Activated CD8-positive, alpha-beta T cell treated with anti-CD3 and anti-CD28 coated beads, Interleukin-2, amount 10 ng/mL, durations not matched to agents 7 days and 5 days (primary cell): Measurements from ENCODE around the gene FZD10. TPM values are rescaled to one million over a fixed set of nuclear protein-coding genes. Genes with fewer than 3 reads are reported as not detected.

ENCODE experiments used
- ATAC-seq: fragments of 150-1000 bp; cut with Tn5 transposase; one replicate; pipeline ENCODE4 v1.10.0; 2021; ENCODE audit warnings: moderate library complexity
- CTCF ChIA-PET: fragments of 350-600 bp; sonication (Branson Sonifier 250); formaldehyde crosslinking; loops from one replicate; lab custom pipeline; 2021; ENCODE audit warnings: antibody characterized with exemption; lab: Charles Lee
- POLR2A ChIA-PET: fragments of 350-600 bp; sonication (Branson Sonifier 250); formaldehyde crosslinking; loops from one replicate; lab custom pipeline; 2021; ENCODE audit warnings: antibody characterized with exemption; lab: Charles Lee
- DNase-seq: peaks from one replicate; pipeline ENCODE4 v3.0.0-alpha.2; 2020
- H3K27ac Mint-ChIP-seq: one replicate; pipeline ENCODE4 v1.8.0; 2021; ENCODE audit warnings: mild to moderate bottlenecking, mixed read lengths
- H3K27me3 Mint-ChIP-seq: one replicate; pipeline ENCODE4 v1.8.0; 2021; ENCODE audit warnings: low read depth, mixed read lengths
- H3K36me3 Mint-ChIP-seq: one replicate; pipeline ENCODE4 v1.8.0; 2021; ENCODE audit warnings: low read depth, mixed read lengths
- H3K4me1 Mint-ChIP-seq: one replicate; pipeline ENCODE4 v1.8.0; 2021; ENCODE audit warnings: low read depth, mixed read lengths
- H3K4me3 Mint-ChIP-seq: one replicate; pipeline ENCODE4 v1.8.0; 2021; ENCODE audit warnings: mild to moderate bottlenecking, mixed read lengths
- H3K9me3 Mint-ChIP-seq: one replicate; pipeline ENCODE4 v1.8.0; 2022; ENCODE audit warnings: mixed read lengths; ENCODE audit not compliant: insufficient read depth
- total RNA-seq, 2 experiments: library from RNA; stranded (reverse); gene quantifications; one replicate each; pipeline ENCODE4 v1.2.3, GENCODE V29; 2021

FZD10 gene
- total RNA-seq, 2 experiments from 2014 or later, result not detected

GRCh38 chr12:130146176-130146931 is 15.9 kb upstream of the FZD10 start:
- H3K4me1 Mint-ChIP-seq, result no peaks in the 10 kb centered on the region
- POLR2A ChIA-PET, result no interaction called here

GRCh38 chr12:130147875-130148596 is 14.2 kb upstream of the FZD10 start:
- CTCF ChIA-PET, result no interaction called here
- H3K9me3 Mint-ChIP-seq, result no peaks in the 10 kb centered on the region

More at GRCh38 chr12:130146176-130146931, 15.9 kb upstream of the FZD10 start:
- Mint-ChIP-seq H3K27me3 (no peaks in the 10 kb centered on the region), H3K36me3 (no peaks in the 10 kb centered on the region), H3K9me3 (no peaks in the 10 kb centered on the region), H3K27ac (no peak overlapping the region), H3K4me3 (no peak overlapping the region)
- CTCF ChIA-PET, result no interaction called here
- DNase-seq (no peak), ATAC-seq (no peak)

GRCh38 chr12:130151846-130152245 is 10.4 kb upstream of the FZD10 start:
- H3K4me1 Mint-ChIP-seq, result no peaks in the 10 kb centered on the region
- CTCF ChIA-PET, result no interaction called here
- no peak overlapping the region for H3K4me3 Mint-ChIP-seq
- POLR2A ChIA-PET, result no interaction called here
- DNase-seq, result no peak
- H3K36me3 Mint-ChIP-seq, result no peaks in the 10 kb centered on the region
- no peak for ATAC-seq
- H3K27me3 Mint-ChIP-seq, result peaks cover 3% of the 10 kb centered on the region
- H3K27ac Mint-ChIP-seq, result no peak overlapping the region
- no peaks in the 10 kb centered on the region for H3K9me3 Mint-ChIP-seq

More at GRCh38 chr12:130147875-130148596, 14.2 kb upstream of the FZD10 start:
- H3K4me3 Mint-ChIP-seq, result no peak overlapping the region
- H3K27ac Mint-ChIP-seq, result no peak overlapping the region
- no peaks in the 10 kb centered on the region for H3K36me3 Mint-ChIP-seq
- ATAC-seq (no peak), DNase-seq (no peak)
- POLR2A ChIA-PET, result no interaction called here
- no peaks in the 10 kb centered on the region for H3K27me3 Mint-ChIP-seq
- no peaks in the 10 kb centered on the region for H3K4me1 Mint-ChIP-seq

GRCh38 chr12:130152386-130152785 is 9.9 kb upstream of the FZD10 start:
- peaks cover 3% of the 10 kb centered on the region for H3K27me3 Mint-ChIP-seq
- H3K4me3 Mint-ChIP-seq, result no peak overlapping the region
- POLR2A ChIA-PET, result no interaction called here
- CTCF ChIA-PET, result no interaction called here
- H3K27ac Mint-ChIP-seq, result no peak overlapping the region
- no peaks in the 10 kb centered on the region for H3K9me3 Mint-ChIP-seq
- no peaks in the 10 kb centered on the region for H3K4me1 Mint-ChIP-seq
- no peaks in the 10 kb centered on the region for H3K36me3 Mint-ChIP-seq
- DNase-seq (no peak), ATAC-seq (no peak)

- H3K27me3 Mint-ChIP-seq, result peaks cover 3% of the 10 kb centered on the region
- no peaks in the 10 kb centered on the region for H3K4me1 Mint-ChIP-seq
- no peaks in the 10 kb centered on the region for H3K9me3 Mint-ChIP-seq
- ChIA-PET CTCF (no interaction called here), POLR2A (no interaction called here)
- H3K36me3 Mint-ChIP-seq, result no peaks in the 10 kb centered on the region
- no peak overlapping the region for H3K4me3 Mint-ChIP-seq
- no peak overlapping the region for H3K27ac Mint-ChIP-seq
- ATAC-seq (no peak), DNase-seq (no peak)
Measured at GRCh38 chr12:130153803-130154202, 8.5 kb upstream of the FZD10 start.

- Mint-ChIP-seq H3K4me1 (no peaks in the 10 kb centered on the region), H3K4me3 (no peak overlapping the region), H3K27me3 (peaks cover 3% of the 10 kb centered on the region), H3K27ac (no peak overlapping the region), H3K36me3 (no peaks in the 10 kb centered on the region), H3K9me3 (no peaks in the 10 kb centered on the region)
- DNase-seq (no peak), ATAC-seq (no peak)
- ChIA-PET CTCF (no interaction called here), POLR2A (no interaction called here)
Measured at GRCh38 chr12:130154276-130155070, 7.8 kb upstream of the FZD10 start.

- no peaks in the 10 kb centered on the region for H3K4me1 Mint-ChIP-seq
- POLR2A ChIA-PET, result no interaction called here
- H3K36me3 Mint-ChIP-seq, result no peaks in the 10 kb centered on the region
- no peak overlapping the region for H3K27ac Mint-ChIP-seq
- H3K9me3 Mint-ChIP-seq, result no peaks in the 10 kb centered on the region
- no peak for ATAC-seq
- no peak overlapping the region for H3K4me3 Mint-ChIP-seq
- no peak for DNase-seq
- H3K27me3 Mint-ChIP-seq, result peaks cover 3% of the 10 kb centered on the region
- CTCF ChIA-PET, result no interaction called here
Measured at GRCh38 chr12:130155416-130156073, 6.7 kb upstream of the FZD10 start.

GRCh38 chr12:130156652-130157275 is 5.5 kb upstream of the FZD10 start:
- Mint-ChIP-seq H3K9me3 (no peaks in the 10 kb centered on the region), H3K27me3 (peaks cover 3% of the 10 kb centered on the region), H3K4me3 (no peak overlapping the region), H3K4me1 (no peaks in the 10 kb centered on the region), H3K27ac (no peak overlapping the region), H3K36me3 (no peaks in the 10 kb centered on the region)
- no peak for ATAC-seq
- ChIA-PET CTCF (interaction anchor here (0.6 kb wide), 1 partner anchor 226 kb away, joined by 3 read pairs; no protein-coding TSS in a partner anchor), POLR2A (no interaction called here)
- no peak for DNase-seq

GRCh38 chr12:130157998-130158753 is 4.1 kb upstream of the FZD10 start:
- H3K36me3 Mint-ChIP-seq, result no peaks in the 10 kb centered on the region
- CTCF ChIA-PET, result no interaction called here
- no peaks in the 10 kb centered on the region for H3K9me3 Mint-ChIP-seq
- DNase-seq, result no peak
- H3K4me1 Mint-ChIP-seq, result peaks cover 2% of the 10 kb centered on the region
- peaks cover 7% of the 10 kb centered on the region for H3K27me3 Mint-ChIP-seq
- ATAC-seq, result no peak
- no peak overlapping the region for H3K27ac Mint-ChIP-seq
- no peak overlapping the region for H3K4me3 Mint-ChIP-seq
- POLR2A ChIA-PET, result no interaction called here

- Mint-ChIP-seq H3K4me1 (peaks cover 4% of the 10 kb centered on the region), H3K27me3 (peaks cover 10% of the 10 kb centered on the region), H3K4me3 (no peak overlapping the region), H3K36me3 (peaks cover 3% of the 10 kb centered on the region), H3K9me3 (no peaks in the 10 kb centered on the region), H3K27ac (no peak overlapping the region)
- ChIA-PET CTCF (no interaction called here), POLR2A (no interaction called here)
- no peak for ATAC-seq
- no peak for DNase-seq
Measured at GRCh38 chr12:130158754-130159059, 3.6 kb upstream of the FZD10 start.

GRCh38 chr12:130160306-130160705 is 2.0 kb upstream of the FZD10 start:
- peaks cover 4% of the 10 kb centered on the region for H3K36me3 Mint-ChIP-seq

More at GRCh38 chr12:130160306-130160705, 2.0 kb upstream of the FZD10 start:
- Mint-ChIP-seq H3K4me1 (peaks cover 4% of the 10 kb centered on the region), H3K27me3 (peaks cover 24% of the 10 kb centered on the region), H3K9me3 (no peaks in the 10 kb centered on the region), H3K27ac (no peak overlapping the region), H3K4me3 (no peak overlapping the region)
- ChIA-PET CTCF (no interaction called here), POLR2A (no interaction called here)
- no peak for ATAC-seq
- no peak for DNase-seq
